ENCODE data around the gene PADI3. TPM values are rescaled to one million over a fixed set of nuclear protein-coding genes. Genes with fewer than 3 reads are reported as not detected.

Gene PADI3, protein sequence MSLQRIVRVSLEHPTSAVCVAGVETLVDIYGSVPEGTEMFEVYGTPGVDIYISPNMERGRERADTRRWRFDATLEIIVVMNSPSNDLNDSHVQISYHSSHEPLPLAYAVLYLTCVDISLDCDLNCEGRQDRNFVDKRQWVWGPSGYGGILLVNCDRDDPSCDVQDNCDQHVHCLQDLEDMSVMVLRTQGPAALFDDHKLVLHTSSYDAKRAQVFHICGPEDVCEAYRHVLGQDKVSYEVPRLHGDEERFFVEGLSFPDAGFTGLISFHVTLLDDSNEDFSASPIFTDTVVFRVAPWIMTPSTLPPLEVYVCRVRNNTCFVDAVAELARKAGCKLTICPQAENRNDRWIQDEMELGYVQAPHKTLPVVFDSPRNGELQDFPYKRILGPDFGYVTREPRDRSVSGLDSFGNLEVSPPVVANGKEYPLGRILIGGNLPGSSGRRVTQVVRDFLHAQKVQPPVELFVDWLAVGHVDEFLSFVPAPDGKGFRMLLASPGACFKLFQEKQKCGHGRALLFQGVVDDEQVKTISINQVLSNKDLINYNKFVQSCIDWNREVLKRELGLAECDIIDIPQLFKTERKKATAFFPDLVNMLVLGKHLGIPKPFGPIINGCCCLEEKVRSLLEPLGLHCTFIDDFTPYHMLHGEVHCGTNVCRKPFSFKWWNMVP
- total RNA-seq = not detected
- not detected for polyA plus RNA-seq
- long read RNA-seq, donor 1 = 0 reads
- long read RNA-seq, donor 2 = 0 reads
- long read RNA-seq, donor 3 = 0 reads

GRCh38 chr1:17248781-17249180 is at the start of gene PADI3:
PADI3 (plus strand) TSS chr1:17249098; CDS start chr1:17249138, 40 bp downstream.
- intact Hi-C loops (cut with DNase I) = no loop called here
- no peak within 1 kb of the TSS for H3K4me3 ChIP-seq
- WGBS, 4 donors = 66 to 79% (median 73%) methylated on average over 9 of the region's 9 CpGs
- H3K4me1 ChIP-seq = no peaks in the 10 kb centered on the region
- ATAC-seq (no peak), DNase-seq (no peak)
- no peaks in the 10 kb centered on the region for H3K36me3 ChIP-seq
- H3K27me3 ChIP-seq = peaks cover 0 to 37% (median 11%) of the 10 kb centered on the region in 9 donors
- H3K9me3 ChIP-seq = no peaks in the 10 kb centered on the region
- no peak for TF ChIP-seq POLR2A (IDR thresholded peaks at IDR 0.05)
- TF ChIP-seq, protein P1, sequence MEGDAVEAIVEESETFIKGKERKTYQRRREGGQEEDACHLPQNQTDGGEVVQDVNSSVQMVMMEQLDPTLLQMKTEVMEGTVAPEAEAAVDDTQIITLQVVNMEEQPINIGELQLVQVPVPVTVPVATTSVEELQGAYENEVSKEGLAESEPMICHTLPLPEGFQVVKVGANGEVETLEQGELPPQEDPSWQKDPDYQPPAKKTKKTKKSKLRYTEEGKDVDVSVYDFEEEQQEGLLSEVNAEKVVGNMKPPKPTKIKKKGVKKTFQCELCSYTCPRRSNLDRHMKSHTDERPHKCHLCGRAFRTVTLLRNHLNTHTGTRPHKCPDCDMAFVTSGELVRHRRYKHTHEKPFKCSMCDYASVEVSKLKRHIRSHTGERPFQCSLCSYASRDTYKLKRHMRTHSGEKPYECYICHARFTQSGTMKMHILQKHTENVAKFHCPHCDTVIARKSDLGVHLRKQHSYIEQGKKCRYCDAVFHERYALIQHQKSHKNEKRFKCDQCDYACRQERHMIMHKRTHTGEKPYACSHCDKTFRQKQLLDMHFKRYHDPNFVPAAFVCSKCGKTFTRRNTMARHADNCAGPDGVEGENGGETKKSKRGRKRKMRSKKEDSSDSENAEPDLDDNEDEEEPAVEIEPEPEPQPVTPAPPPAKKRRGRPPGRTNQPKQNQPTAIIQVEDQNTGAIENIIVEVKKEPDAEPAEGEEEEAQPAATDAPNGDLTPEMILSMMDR (IDR thresholded peaks at IDR 0.05) = no peak
- H3K27ac ChIP-seq = no peak within 1 kb of the TSS

GRCh38 chr1:17199267-17200044 is 49.4 kb upstream of the PADI3 start:
- DNase-seq (no peak), ATAC-seq (no peak)
- intact Hi-C loops (cut with DNase I) = no loop called here
- WGBS, 4 donors = 67 to 81% (median 79%) methylated on average over 7 to 9 of the region's 9 CpGs
- TF ChIP-seq POLR2A (IDR thresholded peaks at IDR 0.05) = no peak
- TF ChIP-seq, protein P1 (IDR thresholded peaks at IDR 0.05) = no peak
- no peaks in the 10 kb centered on the region for H3K9me3 ChIP-seq
- no peak overlapping the region for H3K4me3 ChIP-seq
- no peaks in the 10 kb centered on the region for H3K4me1 ChIP-seq
- H3K27ac ChIP-seq = no peak overlapping the region
- H3K36me3 ChIP-seq = no peaks in the 10 kb centered on the region
- H3K27me3 ChIP-seq = peaks cover 0 to 41% (median 4%) of the 10 kb centered on the region in 9 donors

DNA sequence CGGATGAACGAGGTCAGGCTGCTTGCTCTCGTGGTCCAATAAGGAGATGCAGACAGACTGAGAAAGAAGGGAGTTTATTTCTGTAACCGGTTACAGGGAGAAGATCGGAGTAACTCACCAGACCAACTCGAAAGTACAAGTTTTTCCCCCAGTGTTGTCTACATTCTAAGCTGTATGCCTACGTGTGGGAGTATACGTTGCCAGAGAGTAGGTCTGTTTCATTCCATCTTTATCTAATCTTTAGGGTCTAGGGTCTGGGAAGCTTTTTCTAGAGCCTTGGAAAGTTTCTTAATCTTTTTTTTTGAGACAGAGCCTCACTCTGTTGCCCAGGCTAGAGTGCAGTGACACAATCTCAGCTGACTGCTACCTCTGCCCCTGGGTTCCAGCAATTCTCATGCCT is 48.7 kb upstream of the PADI3 start:
- WGBS, 4 donors = 19 to 43% (median 26%) methylated on average over 8 of the region's 8 CpGs
- no peak for TF ChIP-seq POLR2A (IDR thresholded peaks at IDR 0.05)
- TF ChIP-seq, protein P1 (IDR thresholded peaks at IDR 0.05) = no peak
- intact Hi-C loops (cut with DNase I) = no loop called here
- H3K4me3 ChIP-seq = no peak overlapping the region
- DNase-seq = no peak
- ATAC-seq = no peak
- no peaks in the 10 kb centered on the region for H3K36me3 ChIP-seq
- H3K27ac ChIP-seq = no peak overlapping the region
- no peaks in the 10 kb centered on the region for H3K9me3 ChIP-seq
- peaks cover 0 to 48% (median 5%) of the 10 kb centered on the region in 9 donors for H3K27me3 ChIP-seq
- no peaks in the 10 kb centered on the region for H3K4me1 ChIP-seq

Measured in heart left ventricle (tissue), 16 donors.